K562 (cell line): ENCODE results near the gene CDC6. TPM values are rescaled to one million over a fixed set of nuclear protein-coding genes. Genes with fewer than 3 reads are reported as not detected.
A peak's percentile ranks its signal among the peaks of the same experiment; 100 is the strongest.

Experiments
- ATAC-seq: fragments of 200-7000 bp; cut with Tn5 transposase; 3 replicates; pipeline ENCODE4 v1.9.1; 2020; ENCODE audit warnings: moderate library complexity
- BruUV-seq: library from RNA; stranded (reverse); fragments of 400-500 nt; replicated peaks from 2 replicates; lab custom pipeline; 2021; lab: Mats Ljungman, UMichigan
- CTCF ChIA-PET: fragments of 300-600 bp; formaldehyde crosslinking; extraction: SDS; loops from one replicate; lab custom pipeline; 2021; ENCODE audit warnings: low intra/inter-chr PET ratio; lab: Yijun Ruan, JAX
- POLR2A ChIA-PET: fragments of 300-600, 350-650 bp; sonication (Branson Sonifier 250); formaldehyde crosslinking; extraction: SDS; loops from one replicate; lab custom pipeline; 2021; ENCODE audit warnings: antibody characterized with exemption, inconsistent platforms; lab: Yijun Ruan, JAX
- DNase-seq, 4 experiments: peaks; one replicate each; pipeline versions ENCODE4 v3.0.0 to v3.0.0-alpha.2; 2011 to 2018; ENCODE audit warnings: low spot score in 3 of 4, mixed read lengths in 3 of 4; ENCODE audit errors: extremely low read depth in 1 of 4
- FAIRE-seq: peaks from 2 replicates; lab custom pipeline; 2011; peaks lifted over from hg19 to GRCh38; lab: Jason Lieb, UNC
- H2AFZ ChIP-seq: 2 replicates; pipeline ENCODE4 v1.6.0; 2011; ENCODE audit warnings: low read depth, low read length, control low read depth, inconsistent platforms
- H3K27ac ChIP-seq: fragments of 200-600 bp; 3 replicates; pipeline ENCODE4 v1.8.0; 2011; ENCODE audit warnings: low read depth, mild to moderate bottlenecking, control low read depth, inconsistent platforms, low read length, moderate library complexity, mixed read lengths; ENCODE audit errors: extremely low read depth
- H3K27me3 ChIP-seq, 2 experiments: fragments of 300-600 bp in 1 of 2; 2 replicates in 1 of 2; 3 replicates in 1 of 2; pipeline versions ENCODE4 v1.6.0 to v1.8.0; 2011; ENCODE audit warnings: inconsistent platforms in 2 of 2, low read length in 2 of 2, mild to moderate bottlenecking in 1 of 2, mixed read lengths in 1 of 2, moderate library complexity in 1 of 2; ENCODE audit not compliant: control insufficient read depth in 2 of 2, insufficient read depth in 2 of 2
- H3K36me3 ChIP-seq: fragments of 300-600 bp; 3 replicates; pipeline ENCODE4 v1.8.0; 2011; ENCODE audit warnings: mild to moderate bottlenecking, low read length, inconsistent platforms; ENCODE audit not compliant: control insufficient read depth, insufficient read depth
- H3K4me1 ChIP-seq, 2 experiments: fragments of 200-600 bp in 1 of 2; replicated peaks in 1 of 2; 2 replicates in 1 of 2; 3 replicates in 1 of 2; pipeline versions ENCODE4 v1.5.1 to v1.8.0; 2011; ENCODE audit warnings: inconsistent platforms in 2 of 2, low read length in 2 of 2, mild to moderate bottlenecking in 1 of 2, mixed read lengths in 1 of 2, moderate library complexity in 1 of 2; ENCODE audit not compliant: control insufficient read depth in 2 of 2, insufficient read depth in 2 of 2
- H3K4me2 ChIP-seq: 2 replicates; pipeline ENCODE4 v1.6.1; 2011; ENCODE audit warnings: low read length, control low read depth, inconsistent platforms, mixed read lengths; ENCODE audit not compliant: insufficient read depth
- H3K4me3 ChIP-seq: fragments of 200-600 bp; sonication (generic), shearing (Covaris generic); 2 replicates; pipeline ENCODE4 v1.5.1; 2016; ENCODE audit warnings: control low read depth, inconsistent platforms
- H3K79me2 ChIP-seq: fragments of 200-600 bp; 3 replicates; pipeline ENCODE4 v1.8.0; 2011; ENCODE audit warnings: low read length, inconsistent platforms; ENCODE audit not compliant: control insufficient read depth, insufficient read depth
- H3K9ac ChIP-seq, 2 experiments: 2 replicates each; pipeline versions ENCODE4 v1.6.0 to v1.6.1; 2011; ENCODE audit warnings: low read depth in 2 of 2, low read length in 2 of 2, control low read depth in 1 of 2, inconsistent platforms in 1 of 2, mild to moderate bottlenecking in 1 of 2, mixed read lengths in 1 of 2; ENCODE audit not compliant: insufficient read depth in 1 of 2
- H3K9me1 ChIP-seq: one replicate; pipeline ENCODE4 v1.6.0; 2011; ENCODE audit warnings: inconsistent platforms, mild to moderate bottlenecking, low read length, moderate library complexity; ENCODE audit not compliant: control insufficient read depth, insufficient read depth
- H3K9me3 ChIP-seq: replicated peaks from 2 replicates; pipeline ENCODE4 v1.5.1; 2011; ENCODE audit warnings: low read depth, low read length, inconsistent platforms; ENCODE audit not compliant: control insufficient read depth, insufficient read depth
- H4K20me1 ChIP-seq: replicated peaks from 2 replicates; pipeline ENCODE4 v1.6.1; 2011; ENCODE audit warnings: low read length, inconsistent platforms, mixed read lengths; ENCODE audit not compliant: control insufficient read depth, insufficient read depth
- ATF6 ChIP-seq: sonication (generic); formaldehyde crosslinking; IDR thresholded peaks from 2 replicates; pipeline ENCODE4 v1.4.0; 2020; ENCODE audit warnings: mild to moderate bottlenecking, missing genetic modification reagents
- C11orf30 ChIP-seq: fragments of 450-650 bp; IDR thresholded peaks from 2 replicates; pipeline ENCODE4 v1.6.1; 2016; ENCODE audit warnings: low read depth, mild to moderate bottlenecking
- CHAMP1 ChIP-seq: fragments of 450-650 bp; IDR thresholded peaks from 2 replicates; pipeline ENCODE4 v1.6.1; 2016; ENCODE audit warnings: mild to moderate bottlenecking
- FOXP1 ChIP-seq: sonication (generic); formaldehyde crosslinking; IDR thresholded peaks from 2 replicates; pipeline ENCODE4 v1.8.0; 2022; ENCODE audit warnings: mild to moderate bottlenecking, missing genetic modification reagents
- HDAC3 ChIP-seq: fragments of 450-650 bp; IDR thresholded peaks from 2 replicates; pipeline ENCODE4 v1.6.1; 2018; ENCODE audit warnings: borderline replicate concordance, mild to moderate bottlenecking, moderate library complexity; ENCODE audit not compliant: partially characterized antibody
- MITF ChIP-seq: IDR thresholded peaks from 2 replicates; pipeline ENCODE4 v1.6.1; 2014; ENCODE audit warnings: antibody characterized with exemption
- NCOA4 ChIP-seq: fragments of 450-650 bp; IDR thresholded peaks from 2 replicates; pipeline ENCODE4 v1.6.1; 2018; ENCODE audit warnings: mild to moderate bottlenecking; ENCODE audit not compliant: partially characterized antibody
- ZNF232 ChIP-seq: sonication (generic); formaldehyde crosslinking; IDR thresholded peaks from 2 replicates; pipeline ENCODE4 v1.8.0; 2022; ENCODE audit warnings: mild to moderate bottlenecking, missing genetic modification reagents
- ZNF24 ChIP-seq: fragments of 450-650 bp; IDR thresholded peaks from 2 replicates; pipeline ENCODE4 v1.6.1; 2016
- ZNF277 ChIP-seq: fragments of 250-450 bp; sonication (Bioruptor Pico); IDR thresholded peaks from 2 replicates; pipeline ENCODE4 v1.8.0; 2022; ENCODE audit warnings: inconsistent platforms, mild to moderate bottlenecking, moderate library complexity, borderline replicate concordance
- WGBS: fragments of 100-300 bp; shearing (Covaris generic); methylation state at CpG from one replicate; pipeline ENCODE4 v1.1.6; 2016; ENCODE audit warnings: low coverage, mixed read lengths; ENCODE audit not compliant: insufficient coverage; ENCODE audit errors: missing lambda C conversion rate; 5-methylcytosine and 5-hydroxymethylcytosine counted together
- in situ Hi-C: fragments of 300-500 bp; cut with MboI; formaldehyde crosslinking; loops from 4 replicates; pipeline ENCODE4 v1.15.0; 2018; ENCODE audit warnings: inconsistent platforms, mixed read lengths
- intact Hi-C: fragments of 100-400 bp; cut with micrococcal nuclease; formaldehyde crosslinking; loops from 2 replicates; pipeline ENCODE4 v1.14.2; 2022
- polyA plus RNA-seq, 8 experiments: library from polyadenylated mRNA; depleted of rRNA in 4 of 8; stranded (reverse) in 5 of 8; unstranded in 3 of 8; fragments of >200 nt; fragmentation: Nextera tagmentation in 2 of 8; fragmentation: Illumina TruSeq in 1 of 8; extraction: Ambion mirVana in 2 of 8; extraction: Trizol in 1 of 8; gene quantifications; 2 replicates each; pipeline versions ENCODE4 v1.2.1 to v1.2.3, GENCODE V29; 2011 to 2014; ENCODE audit warnings: inconsistent platforms in 1 of 8, missing spikeins in 1 of 8
- total RNA-seq, 7 experiments: library from RNA; depleted of rRNA in 6 of 7; stranded (reverse); fragments of >200 nt in 6 of 7; fragmentation: Illumina TruSeq in 2 of 7; extraction: Trizol in 2 of 7; gene quantifications; 2 replicates each; pipeline versions ENCODE4 v1.2.1 to v1.2.3, GENCODE V29; 2011 to 2021; ENCODE audit warnings: low replicate concordance in 1 of 7

Gene CDC6
- total and polyA plus RNA-seq, 9 of the 15 experiments (the other 6 are each of a cell fraction or from before 2014, with no cell fraction given): 29.6 to 141 (median 106) TPM

GRCh38 chr17:40345161-40345993 is 57.7 kb downstream of the CDC6 start:
- no peaks in the 10 kb centered on the region for H3K27me3 ChIP-seq
- in situ Hi-C loops (no loop called here), intact Hi-C loops (no loop called here)
- H3K4me1 ChIP-seq: peaks cover 50 to 71% of the 10 kb centered on the region in 2 experiments
- H3K79me2 ChIP-seq: peaks cover 68% of the 10 kb centered on the region
- H3K4me3 ChIP-seq: peak overlapping the region; percentile 35
- ChIA-PET POLR2A (interaction anchor here (0.5 to 1.4 kb wide), 9 partner anchors 13 to 275 kb away, joined by 3 to 5 read pairs (median 3); no protein-coding TSS in a partner anchor), CTCF (interaction anchor here (0.7 to 1.1 kb wide), 2 partner anchors 9 to 42 kb away, joined by 3 read pairs; no protein-coding TSS in a partner anchor)
- no peaks in the 10 kb centered on the region for H3K9me1 ChIP-seq
- WGBS: 5% methylated on average over 30 of the region's 45 CpGs
- no peaks in the 10 kb centered on the region for H3K9me3 ChIP-seq
- peak overlapping the region; percentile 53 for H3K27ac ChIP-seq
- 0 out of 2 replicates have a peak, but pooled peaks cover 3% of the 10 kb centered on the region for H4K20me1 ChIP-seq
- peak overlapping the region; percentile 42 to 85 for H3K9ac ChIP-seq
- peak overlapping the region; percentile 46 for H2AFZ ChIP-seq
- H3K4me2 ChIP-seq: peak overlapping the region; percentile 62
- peak; percentile 73 for FAIRE-seq
- peak; percentile 73 for ATAC-seq
- no TSS peak for BruUV-seq
- H3K36me3 ChIP-seq: peaks cover 39% of the 10 kb centered on the region; the same call in 2 of the 3 replicates
- DNase-seq: peak; percentile 78 to 84 (median 81)
- TF ChIP-seq ZNF277 (CRISPR knock-in tag) (no peak), HDAC3 (no peak), MITF (peak; percentile 36; the same call in 1 of the 2 replicates), NCOA4 (no peak), CHAMP1 (no peak), ZNF24 (no peak), ZNF232 (CRISPR knock-in tag) (no peak), C11orf30 (no peak), ATF6 (no peak), FOXP1 (CRISPR knock-in tag) (no peak)
